HEK293 (cell line): ENCODE measurements around the gene PARVA.

ENCODE experiments used
- CTCF ChIA-PET: fragments of 350-600 bp; formaldehyde crosslinking; extraction: SDS; loops from one replicate; lab custom pipeline; 2021; ENCODE audit warnings: antibody characterized with exemption; lab: Yijun Ruan, JAX
- POLR2A ChIA-PET: fragments of 300-600 bp; formaldehyde crosslinking; extraction: SDS; loops from one replicate; lab custom pipeline; 2020; ENCODE audit warnings: antibody characterized with exemption, inconsistent platforms; lab: Yijun Ruan, JAX
- H3K27ac ChIP-seq: fragments of 200-500 bp; sonication (Bioruptor generic); 2 replicates; pipeline ENCODE4 v1.5.1; 2014; ENCODE audit warnings: low read depth, low read length, control low read depth, inconsistent platforms; ENCODE audit errors: extremely low read depth
- H3K36me3 ChIP-seq, 2 experiments: fragments of 200-500 bp in 1 of 2; sonication (Bioruptor generic) in 1 of 2; 1 replicate in 1 of 2; 2 replicates in 1 of 2; pipeline ENCODE4 v1.5.1; 2014 to 2017; ENCODE audit warnings: inconsistent platforms in 2 of 2, low read length in 2 of 2; ENCODE audit not compliant: control insufficient read depth in 2 of 2, insufficient read depth in 1 of 2
- H3K4me1 ChIP-seq: fragments of 200-500 bp; sonication (Bioruptor generic); 2 replicates; pipeline ENCODE4 v1.5.1; 2014; ENCODE audit warnings: mild to moderate bottlenecking, low read length, inconsistent platforms; ENCODE audit not compliant: control insufficient read depth, insufficient read depth
- H3K4me3 ChIP-seq: 2 replicates; pipeline ENCODE4 v1.5.1; 2011; ENCODE audit warnings: low read depth, mild to moderate bottlenecking, control low read depth, low read length, moderate library complexity
- H3K9me3 ChIP-seq: fragments of 200-500 bp; sonication (Bioruptor generic); 2 replicates; pipeline ENCODE4 v1.5.1; 2014; ENCODE audit warnings: low read depth, low read length, inconsistent platforms; ENCODE audit not compliant: control insufficient read depth, insufficient read depth
- WT1 ChIP-seq: fragments of 450-650 bp; formaldehyde crosslinking; IDR thresholded peaks from 2 replicates; pipeline ENCODE4 v1.5.1; 2016; ENCODE audit warnings: missing biosample characterization, missing genetic modification characterization
- ZBTB1 ChIP-seq: fragments of 450-650 bp; formaldehyde crosslinking; IDR thresholded peaks from 2 replicates; pipeline ENCODE4 v1.5.1; 2016; ENCODE audit warnings: missing biosample characterization, missing genetic modification characterization
- ZNF174 ChIP-seq: fragments of 450-650 bp; formaldehyde crosslinking; IDR thresholded peaks from 2 replicates; pipeline ENCODE4 v1.5.0; 2017; ENCODE audit warnings: missing biosample characterization, mild to moderate bottlenecking, missing genetic modification characterization
- ZNF23 ChIP-seq: fragments of 450-650 bp; formaldehyde crosslinking; IDR thresholded peaks from 2 replicates; pipeline ENCODE4 v1.5.1; 2016; ENCODE audit warnings: missing biosample characterization, missing genetic modification characterization, borderline replicate concordance
- ZNF280D ChIP-seq: fragments of 450-650 bp; formaldehyde crosslinking; IDR thresholded peaks from 2 replicates; pipeline ENCODE4 v1.5.1; 2016; ENCODE audit warnings: missing biosample characterization, missing genetic modification characterization
- ZNF335 ChIP-seq: fragments of 450-650 bp; formaldehyde crosslinking; conservative IDR thresholded peaks from 2 replicates; pipeline ENCODE4 v1.5.1; 2016; ENCODE audit warnings: missing biosample characterization, missing genetic modification characterization
- ZNF513 ChIP-seq: fragments of 450-650 bp; IDR thresholded peaks from 2 replicates; pipeline ENCODE4 v1.5.1; 2018; ENCODE audit warnings: missing biosample characterization, missing genetic modification characterization
- ZNF558 ChIP-seq: fragments of 450-650 bp; formaldehyde crosslinking; IDR thresholded peaks from 2 replicates; pipeline ENCODE4 v1.5.1; 2016; ENCODE audit warnings: missing biosample characterization, missing genetic modification characterization
- ZNF571 ChIP-seq: fragments of 450-650 bp; formaldehyde crosslinking; IDR thresholded peaks from 2 replicates; pipeline ENCODE4 v1.5.0; 2017; ENCODE audit warnings: missing biosample characterization, missing genetic modification characterization
- ZNF610 ChIP-seq: fragments of 450-650 bp; formaldehyde crosslinking; IDR thresholded peaks from 2 replicates; pipeline ENCODE4 v1.5.1; 2016; ENCODE audit warnings: missing biosample characterization, missing genetic modification characterization, borderline replicate concordance
- ZNF776 ChIP-seq: fragments of 450-650 bp; formaldehyde crosslinking; IDR thresholded peaks from 2 replicates; pipeline ENCODE4 v1.5.0; 2017; ENCODE audit warnings: missing biosample characterization, missing genetic modification characterization, borderline replicate concordance
- ZNF792 ChIP-seq: fragments of 450-650 bp; formaldehyde crosslinking; IDR thresholded peaks from 2 replicates; pipeline ENCODE4 v1.5.1; 2016; ENCODE audit warnings: missing biosample characterization, missing genetic modification characterization
- ZSCAN30 ChIP-seq: fragments of 450-650 bp; IDR thresholded peaks from 2 replicates; pipeline ENCODE4 v1.5.1; 2018; ENCODE audit warnings: missing biosample characterization, mild to moderate bottlenecking, missing genetic modification characterization, moderate library complexity
- TF ChIP-seq, protein P1 (sequence below): fragments of 450-650 bp; formaldehyde crosslinking; IDR thresholded peaks from 2 replicates; pipeline ENCODE4 v1.5.1; 2016; ENCODE audit warnings: missing biosample characterization, missing genetic modification characterization

Gene PARVA

GRCh38 chr11:12565406-12565805 lies 188.0 kb downstream of the PARVA start (continued):
- TF ChIP-seq ZSCAN30, result no peak
- TF ChIP-seq, protein P1, sequence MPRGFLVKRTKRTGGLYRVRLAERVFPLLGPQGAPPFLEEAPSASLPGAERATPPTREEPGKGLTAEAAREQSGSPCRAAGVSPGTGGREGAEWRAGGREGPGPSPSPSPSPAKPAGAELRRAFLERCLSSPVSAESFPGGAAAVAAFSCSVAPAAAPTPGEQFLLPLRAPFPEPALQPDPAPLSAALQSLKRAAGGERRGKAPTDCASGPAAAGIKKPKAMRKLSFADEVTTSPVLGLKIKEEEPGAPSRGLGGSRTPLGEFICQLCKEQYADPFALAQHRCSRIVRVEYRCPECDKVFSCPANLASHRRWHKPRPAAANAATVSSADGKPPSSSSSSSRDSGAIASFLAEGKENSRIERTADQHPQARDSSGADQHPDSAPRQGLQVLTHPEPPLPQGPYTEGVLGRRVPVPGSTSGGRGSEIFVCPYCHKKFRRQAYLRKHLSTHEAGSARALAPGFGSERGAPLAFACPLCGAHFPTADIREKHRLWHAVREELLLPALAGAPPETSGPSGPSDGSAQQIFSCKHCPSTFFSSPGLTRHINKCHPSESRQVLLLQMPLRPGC, result no peak
- TF ChIP-seq ZNF23 (tag by site-specific recombination), result no peak
- TF ChIP-seq ZNF610 (tag by site-specific recombination), result no peak
- TF ChIP-seq, all 188 proteins: peak for 0

DNA sequence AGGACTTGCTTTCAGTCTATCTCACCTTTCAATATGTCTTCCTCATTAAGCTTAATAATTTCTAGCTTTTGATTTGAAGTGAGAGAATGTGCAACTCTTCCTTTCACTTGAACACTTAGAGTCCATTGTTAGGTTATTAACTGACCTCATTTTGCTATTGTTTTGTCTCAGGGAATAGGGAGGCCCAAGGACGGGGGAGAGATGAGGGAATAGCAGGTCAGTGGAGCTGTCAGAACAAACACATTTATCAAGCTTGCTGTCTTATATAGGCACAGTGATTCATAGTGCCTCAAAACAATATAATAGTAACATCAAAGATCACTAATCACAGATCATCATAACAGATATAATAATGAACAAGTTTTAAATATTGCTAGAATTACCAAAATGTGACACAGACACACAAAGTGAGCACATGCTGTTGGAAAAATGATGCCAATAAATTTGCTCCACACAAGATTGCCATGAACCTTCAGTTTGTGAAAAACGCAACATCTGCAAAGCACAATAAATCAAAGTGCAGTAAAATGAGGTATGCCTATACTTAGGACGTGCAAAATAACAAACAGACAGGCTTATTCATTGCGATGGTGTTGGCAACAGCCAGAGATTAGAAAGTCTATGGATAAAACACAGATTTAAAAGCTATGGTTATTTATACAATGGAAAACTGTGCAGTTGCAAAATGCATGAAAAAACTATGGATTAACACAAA lies 190.5 kb downstream of the PARVA start:
- no peaks in the 10 kb centered on the region for H3K4me1 ChIP-seq
- CTCF ChIA-PET, result interaction anchor here (0.6 to 1.1 kb wide), 4 partner anchors 15 to 716 kb away, joined by 3 read pairs; no protein-coding TSS in a partner anchor
- TF ChIP-seq ZNF174 (tag by site-specific recombination) (no peak), ZNF335 (tag by site-specific recombination) (no peak), ZNF776 (tag by site-specific recombination) (no peak), ZNF280D (tag by site-specific recombination) (no peak), ZNF513 (tag by site-specific recombination) (no peak), ZNF792 (tag by site-specific recombination) (no peak)
- H3K27ac ChIP-seq, result no peak overlapping the region
- no peaks in the 10 kb centered on the region for H3K9me3 ChIP-seq
- POLR2A ChIA-PET, result no interaction called here
- H3K4me3 ChIP-seq, result no peak overlapping the region
- H3K36me3 ChIP-seq, result no peaks in the 10 kb centered on the region

DNA sequence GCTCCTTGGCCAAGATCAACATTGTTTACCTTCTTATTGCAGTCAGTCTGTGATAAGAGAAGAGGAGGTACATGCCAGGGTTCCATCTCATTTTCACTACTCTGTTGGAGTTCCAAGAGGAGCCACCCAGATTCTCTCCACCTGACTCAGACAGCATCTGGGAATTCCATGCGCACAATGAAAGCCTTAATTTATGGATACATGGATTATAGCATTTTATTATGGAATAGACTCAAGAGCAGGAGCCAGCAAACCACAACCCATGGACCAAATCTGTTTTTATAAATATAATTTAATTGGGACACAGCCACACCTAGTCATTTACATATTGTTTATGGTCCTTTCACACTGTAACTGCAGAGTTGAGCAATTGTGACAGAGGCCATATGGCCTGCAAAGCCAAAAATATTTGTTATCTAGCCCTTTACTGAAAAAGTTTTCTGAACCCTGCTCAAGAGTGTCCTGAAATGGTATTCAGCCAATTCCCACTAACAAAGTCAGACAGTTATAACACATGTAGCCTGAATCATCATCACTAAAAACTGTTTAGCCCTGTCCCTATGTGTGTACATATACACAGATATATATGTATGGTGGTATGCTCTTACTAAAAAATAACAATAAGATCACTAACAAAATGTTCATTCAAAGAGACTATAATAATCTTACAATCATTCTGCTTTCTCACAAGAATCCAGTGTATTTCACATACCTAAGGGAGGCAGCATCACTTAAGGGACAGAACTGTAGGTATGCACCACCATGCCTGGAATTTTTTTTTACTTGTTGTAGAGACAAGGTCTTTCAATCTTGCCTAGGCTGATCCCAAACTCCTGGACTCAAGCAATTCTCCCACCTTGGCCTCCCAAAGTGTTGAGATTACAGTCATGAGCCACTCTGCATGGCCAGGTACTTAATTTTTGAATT lies 192.4 kb downstream of the PARVA start:
- CTCF ChIA-PET, result interaction anchor here (0.5 to 1.3 kb wide), 3 partner anchors 10 to 261 kb away, joined by 3 to 5 read pairs (median 3); no protein-coding TSS in a partner anchor
- POLR2A ChIA-PET, result no interaction called here
- no peaks in the 10 kb centered on the region for H3K4me1 ChIP-seq
- H3K36me3 ChIP-seq, result no peaks in the 10 kb centered on the region
- TF ChIP-seq ZBTB1, result no peak
- TF ChIP-seq ZNF558, result no peak
- TF ChIP-seq WT1 (tag by site-specific recombination), result no peak
- no peak for TF ChIP-seq ZNF571 (tag by site-specific recombination)
- no peak overlapping the region for H3K27ac ChIP-seq
- no peak overlapping the region for H3K4me3 ChIP-seq
- no peaks in the 10 kb centered on the region for H3K9me3 ChIP-seq
